NCI-H345 treated with DMSO at 0.1 percent for 48 hours (cell line): ENCODE measurements around the gene SIK1.
"Not testable (repeated sequence)": the region's sequence is repeated elsewhere in the genome, so short reads cannot be mapped to it uniquely, and the experiment has no call there.

Experiments used
- DNase-seq: peaks from one replicate; lab custom pipeline; 2025; ENCODE audit not compliant: unreplicated experiment; lab: John Stamatoyannopoulos, UW

The SIK1 gene

GRCh38 chr21:43398000-43398399, 28.9 kb downstream of the SIK1 start:
- DNase-seq = not testable (repeated sequence)

- DNase-seq = not testable (repeated sequence)
These were observed 29.5 kb downstream of the SIK1 start for GRCh38 chr21:43397439-43397808.

GRCh38 chr21:43396788-43397438, 30.0 kb downstream of the SIK1 start:
- DNase-seq = not testable (repeated sequence)

- not testable (repeated sequence) for DNase-seq
These were observed 43.6 kb downstream of the SIK1 start for GRCh38 chr21:43383351-43383750.

GRCh38 chr21:43382902-43383301, 44.0 kb downstream of the SIK1 start:
- DNase-seq = not testable (repeated sequence)

GRCh38 chr21:43380852-43381533, 45.9 kb downstream of the SIK1 start:
- not testable (repeated sequence) for DNase-seq

GRCh38 chr21:43380337-43380736, 46.6 kb downstream of the SIK1 start:
- DNase-seq = not testable (repeated sequence)

- not testable (repeated sequence) for DNase-seq
These were observed 47.3 kb downstream of the SIK1 start for GRCh38 chr21:43379626-43380122.

GRCh38 chr21:43376478-43376882, 50.5 kb downstream of the SIK1 start:
- DNase-seq = no peak

- DNase-seq = no peak
These were observed 51.0 kb downstream of the SIK1 start for GRCh38 chr21:43375837-43376477.

GRCh38 chr21:43375006-43375836, 51.7 kb downstream of the SIK1 start:
- DNase-seq = no peak

- no peak for DNase-seq
These were observed 52.6 kb downstream of the SIK1 start for GRCh38 chr21:43374228-43374885.

GRCh38 chr21:43373362-43374227, 53.3 kb downstream of the SIK1 start:
- no peak for DNase-seq

- DNase-seq = no peak
These were observed 54.1 kb downstream of the SIK1 start for GRCh38 chr21:43372663-43373361.

- no peak for DNase-seq
These were observed 55.1 kb downstream of the SIK1 start for GRCh38 chr21:43371786-43372185.

- DNase-seq = no peak
These were observed 55.9 kb downstream of the SIK1 start for GRCh38 chr21:43370888-43371570.

GRCh38 chr21:43370091-43370658, 56.8 kb downstream of the SIK1 start:
- DNase-seq = no peak

GRCh38 chr21:43369596-43370090, 57.3 kb downstream of the SIK1 start:
- no peak for DNase-seq
